ENCODE results near the gene KHSRP.
A peak's percentile ranks its signal among the peaks of the same experiment; 100 is the strongest.

Gene KHSRP

DNA sequence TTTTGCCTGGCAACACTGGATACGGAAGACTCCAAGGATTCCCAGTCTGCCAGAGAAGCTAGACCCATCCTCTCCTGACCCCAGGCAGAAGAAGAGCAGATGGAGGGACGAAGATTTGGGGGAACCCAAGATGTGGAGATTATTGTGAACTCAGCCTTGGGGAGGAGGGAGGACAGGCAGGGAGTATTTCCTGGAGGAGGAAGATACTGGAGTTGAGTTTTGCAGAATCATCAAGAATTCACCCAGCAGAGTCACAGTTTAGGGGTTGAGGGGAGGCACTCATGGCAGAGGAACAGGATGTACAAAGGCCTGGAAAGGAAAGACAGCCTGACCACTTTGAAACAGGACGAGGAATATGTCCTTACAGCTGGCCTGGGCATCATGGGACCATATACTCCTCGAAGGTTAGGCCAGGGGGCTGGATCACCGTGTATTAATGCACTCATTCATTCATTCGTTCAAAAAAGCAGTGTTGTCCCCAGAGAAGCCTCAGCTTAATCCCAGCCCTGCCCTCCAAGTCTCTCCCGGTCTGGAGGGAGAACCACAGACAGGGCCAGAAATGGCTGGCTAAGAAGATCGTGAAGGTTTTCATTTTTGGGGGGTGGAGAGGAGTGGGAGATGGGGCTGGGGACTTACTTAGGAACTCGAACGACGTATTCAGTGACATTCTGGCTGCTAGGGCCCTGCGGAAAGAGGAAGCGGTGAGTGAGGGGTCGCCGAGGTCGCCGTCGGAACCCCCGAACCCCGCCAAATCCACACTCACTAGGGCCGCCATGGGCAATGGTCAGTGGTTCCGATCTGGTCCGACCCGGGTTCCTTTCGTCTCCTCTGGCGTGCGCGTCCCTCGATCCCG lies 32.2 kb downstream of the KHSRP start:
- DNase-seq (ENCODE audit: low spot score), result no peak

DNA sequence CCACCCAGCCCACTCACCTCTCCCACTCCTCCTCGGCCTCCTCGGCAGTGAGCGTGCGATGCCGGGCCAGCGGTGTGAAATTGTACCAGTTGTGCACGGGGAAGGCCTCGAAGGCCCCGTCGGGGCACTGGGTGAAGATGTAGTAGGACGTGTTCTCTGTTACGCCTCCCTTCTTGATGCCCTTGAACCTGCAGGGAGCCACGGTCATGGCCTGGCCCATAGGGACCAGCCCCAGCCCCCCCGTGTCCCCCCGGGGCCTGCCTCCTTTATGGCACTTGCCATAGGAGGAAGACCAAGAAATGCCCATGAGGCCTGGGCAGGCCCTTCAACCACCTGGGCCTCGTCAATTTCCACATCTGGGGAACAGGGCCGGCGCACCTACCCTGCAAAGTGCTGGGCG lies 37.2 kb downstream of the KHSRP start:
- DNase-seq (ENCODE audit: low spot score), result no peak

DNA sequence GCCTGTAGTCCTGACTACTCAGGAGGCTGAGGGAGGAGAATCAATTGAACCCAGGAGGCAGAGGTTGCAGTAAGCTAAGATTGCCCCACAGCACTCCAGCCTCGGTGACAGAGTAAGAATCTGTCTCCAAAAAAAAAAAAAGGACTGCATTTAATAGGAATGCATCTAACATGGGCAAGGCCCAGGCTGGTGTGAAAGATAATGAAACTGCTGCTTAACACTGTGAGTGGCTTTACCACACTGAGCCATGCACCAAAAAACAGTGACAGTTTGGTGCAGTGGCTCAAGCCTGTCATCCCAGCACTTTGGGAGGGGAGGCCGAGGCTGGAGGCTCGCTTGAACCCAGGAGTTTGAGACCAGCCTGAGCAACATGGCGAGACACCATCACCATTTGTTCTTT lies 40.2 kb downstream of the KHSRP start:
- no peak for DNase-seq (ENCODE audit: low spot score)

DNA sequence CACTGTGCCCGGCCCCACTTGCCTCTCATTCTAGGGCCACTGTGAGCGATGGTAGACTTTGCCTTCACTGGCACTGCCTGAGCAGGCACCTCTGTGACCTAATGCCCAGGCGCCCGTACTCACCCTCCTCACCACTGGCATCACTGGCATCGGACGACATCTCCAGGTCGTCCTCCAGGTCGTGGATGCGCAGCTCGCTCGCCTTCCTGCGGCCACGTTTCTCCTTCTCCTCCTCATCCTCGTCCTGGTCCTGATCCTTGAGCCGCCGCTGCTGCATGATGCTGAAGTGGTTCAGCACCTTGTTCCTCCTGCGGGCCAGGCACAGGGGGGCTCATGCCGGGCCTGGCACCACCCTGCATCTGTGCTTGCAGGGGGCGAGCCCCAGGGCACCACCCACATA lies 41.4 kb downstream of the KHSRP start:
- DNase-seq (ENCODE audit: low spot score), result no peak

DNA sequence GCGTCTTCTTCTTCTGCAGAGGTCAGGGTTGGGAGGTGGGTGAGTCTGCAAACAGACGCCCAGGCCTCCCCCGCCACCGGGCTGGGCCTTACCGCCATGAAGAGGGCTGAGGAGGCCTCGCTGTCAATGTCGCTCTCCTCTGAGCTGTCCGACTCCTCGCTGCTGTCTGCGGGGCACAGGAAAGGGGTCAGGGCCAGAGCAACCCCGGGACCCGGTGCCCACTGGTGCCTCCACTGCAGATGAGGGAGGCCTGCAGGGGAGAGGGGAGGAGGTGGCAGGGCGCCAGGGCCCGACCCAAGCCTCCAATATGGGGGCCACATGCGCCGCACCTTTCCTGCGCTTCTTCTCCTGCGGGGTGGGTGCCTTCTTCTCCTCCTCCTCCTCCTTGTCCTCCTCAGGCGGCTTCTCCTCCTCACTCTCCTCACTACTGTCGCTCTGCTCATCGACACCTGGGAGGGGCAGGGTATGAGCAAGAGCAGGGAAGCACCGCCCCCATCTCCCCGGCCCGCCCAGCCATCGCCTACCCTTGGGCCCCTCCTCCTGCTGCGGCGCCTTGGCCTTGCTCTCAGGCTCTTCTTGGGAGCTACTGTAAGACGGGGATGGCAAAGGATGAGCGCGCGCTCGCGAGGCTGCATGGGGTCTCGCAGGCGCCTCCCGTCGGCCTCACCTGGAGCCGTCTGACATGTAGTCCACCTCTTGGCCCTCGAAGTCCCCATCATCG lies 43.4 kb downstream of the KHSRP start:
- no peak for DNase-seq (ENCODE audit: low spot score)

DNA sequence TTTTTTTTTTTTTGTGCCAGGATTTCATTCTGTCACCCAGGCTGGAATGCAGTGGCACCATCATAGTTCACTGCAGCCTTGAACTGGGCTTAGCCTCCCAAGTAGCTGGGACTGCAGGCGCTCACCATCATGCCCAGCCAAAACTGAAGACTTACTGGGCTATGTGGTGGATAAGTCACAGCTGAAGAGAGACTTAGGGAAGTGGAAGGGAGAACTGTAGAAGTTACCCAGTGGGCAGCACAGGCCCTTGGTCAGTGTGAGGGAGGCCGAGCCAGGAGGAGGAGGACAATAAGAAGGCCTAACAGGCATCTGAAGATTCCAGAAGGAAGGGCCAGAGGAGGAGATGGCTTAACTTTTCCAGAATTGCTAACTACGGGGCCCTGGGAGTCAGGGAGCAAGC lies 44.9 kb downstream of the KHSRP start:
- DNase-seq (ENCODE audit: low spot score), result no peak

DNA sequence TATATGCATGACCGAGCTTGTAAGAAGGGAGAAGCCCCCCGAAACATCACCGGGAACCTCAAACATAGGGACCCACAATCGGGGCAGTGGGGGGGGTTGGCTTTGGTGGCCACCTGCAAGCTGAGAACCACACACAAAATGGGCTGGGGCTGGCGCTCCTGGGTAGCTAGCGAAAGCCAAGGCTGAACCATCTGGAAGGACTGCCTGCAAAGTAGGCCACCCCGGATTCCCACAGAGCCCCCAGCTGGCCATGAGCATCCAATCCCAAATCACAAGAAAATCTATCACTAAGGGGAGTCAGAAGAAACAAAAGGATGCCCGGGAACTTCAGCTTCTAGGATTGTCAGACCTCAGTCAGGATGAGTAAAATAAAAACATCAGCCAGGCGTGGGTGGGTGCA lies 46.1 kb downstream of the KHSRP start:
- no peak for DNase-seq (ENCODE audit: low spot score)

DNA sequence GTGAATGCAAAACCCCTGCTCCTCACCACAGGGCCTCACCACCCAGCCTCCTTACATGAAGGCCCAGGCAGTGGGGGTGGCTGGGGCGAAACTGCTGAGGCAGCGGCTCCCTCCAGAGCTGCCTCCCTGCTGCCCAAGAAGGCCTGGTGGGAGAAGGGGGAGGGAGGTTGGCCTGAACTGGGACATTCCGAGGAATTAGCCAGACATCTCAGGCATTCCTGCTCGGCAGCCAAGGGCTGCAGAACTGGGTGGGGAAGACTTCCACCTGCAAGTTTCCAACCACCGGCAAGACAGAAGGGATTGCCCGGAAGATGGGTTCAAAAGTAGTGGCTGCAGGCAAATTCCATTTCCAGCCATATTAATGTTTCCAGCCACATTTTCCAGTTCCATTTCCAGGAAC lies 46.6 kb downstream of the KHSRP start:
- no peak for DNase-seq (ENCODE audit: low spot score)

DNA sequence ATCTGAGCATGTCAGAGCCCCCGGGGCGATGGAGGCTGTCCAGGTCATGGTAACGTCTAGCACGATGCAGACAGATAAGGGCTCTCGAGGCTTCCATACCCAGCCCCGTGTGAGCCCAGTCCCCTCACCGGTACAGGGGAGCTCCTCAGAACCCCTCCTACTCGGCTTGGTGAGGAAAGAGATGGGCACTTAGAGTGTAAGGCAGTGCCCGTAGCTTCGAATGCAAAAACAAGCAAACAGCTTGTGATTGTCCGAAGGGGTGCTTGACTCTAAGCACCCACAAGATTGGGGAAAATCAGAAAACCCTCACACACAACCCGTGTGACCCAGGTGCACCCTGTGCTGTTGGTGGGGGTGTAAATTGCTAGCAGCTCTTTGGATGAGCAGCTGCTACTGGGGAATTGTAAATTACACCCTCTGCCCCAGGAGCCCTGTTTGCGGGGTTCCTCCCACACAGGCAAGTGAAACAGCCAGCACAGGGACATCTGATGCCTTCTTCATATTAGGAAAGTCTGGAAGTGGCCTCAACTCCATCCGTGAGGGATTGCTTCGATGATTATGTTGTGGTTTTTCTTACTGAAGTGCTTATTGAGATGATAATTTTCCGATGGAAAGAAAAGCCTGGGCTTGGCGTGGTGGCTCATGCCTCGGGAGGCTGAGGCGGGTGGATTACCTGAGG lies 48.0 kb downstream of the KHSRP start:
- DNase-seq (ENCODE audit: low spot score), result no peak

DNA sequence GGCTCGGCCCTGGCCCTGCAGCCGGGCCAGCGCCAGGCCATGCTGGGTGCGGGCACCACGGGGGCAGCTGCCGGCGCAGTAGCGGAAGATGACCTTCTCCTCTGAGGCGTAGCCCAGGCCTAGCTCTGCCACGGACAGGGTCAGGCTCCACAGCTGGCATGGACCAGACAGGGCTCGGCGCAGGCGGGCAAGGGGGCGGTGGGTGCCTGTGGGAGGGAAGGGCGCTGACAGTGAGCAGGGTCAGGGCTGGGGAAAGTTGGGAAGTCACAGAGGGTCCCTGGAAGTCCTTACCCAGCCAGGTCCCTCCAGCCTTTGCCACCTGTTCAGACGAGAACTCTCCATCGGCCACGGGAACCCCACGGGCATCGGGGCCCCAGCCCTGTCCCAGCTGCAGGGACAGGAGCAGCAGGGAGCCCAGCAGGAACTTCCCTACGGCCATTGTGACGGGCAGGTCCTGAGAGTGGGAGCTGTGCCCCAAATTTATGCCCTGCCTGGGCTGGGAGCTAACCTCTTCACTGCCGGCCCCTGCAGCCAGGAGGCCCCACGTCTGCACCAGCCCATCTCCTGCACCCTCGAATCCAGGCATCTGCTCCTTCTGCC lies 49.1 kb downstream of the KHSRP start, which contains the start of gene PSPN:
TSS of gene PSPN (minus strand) at position 523 of the 600 bp plus-strand sequence. CDS start at position 439, 84 bp downstream.
- no peak for DNase-seq (ENCODE audit: low spot score)

DNA sequence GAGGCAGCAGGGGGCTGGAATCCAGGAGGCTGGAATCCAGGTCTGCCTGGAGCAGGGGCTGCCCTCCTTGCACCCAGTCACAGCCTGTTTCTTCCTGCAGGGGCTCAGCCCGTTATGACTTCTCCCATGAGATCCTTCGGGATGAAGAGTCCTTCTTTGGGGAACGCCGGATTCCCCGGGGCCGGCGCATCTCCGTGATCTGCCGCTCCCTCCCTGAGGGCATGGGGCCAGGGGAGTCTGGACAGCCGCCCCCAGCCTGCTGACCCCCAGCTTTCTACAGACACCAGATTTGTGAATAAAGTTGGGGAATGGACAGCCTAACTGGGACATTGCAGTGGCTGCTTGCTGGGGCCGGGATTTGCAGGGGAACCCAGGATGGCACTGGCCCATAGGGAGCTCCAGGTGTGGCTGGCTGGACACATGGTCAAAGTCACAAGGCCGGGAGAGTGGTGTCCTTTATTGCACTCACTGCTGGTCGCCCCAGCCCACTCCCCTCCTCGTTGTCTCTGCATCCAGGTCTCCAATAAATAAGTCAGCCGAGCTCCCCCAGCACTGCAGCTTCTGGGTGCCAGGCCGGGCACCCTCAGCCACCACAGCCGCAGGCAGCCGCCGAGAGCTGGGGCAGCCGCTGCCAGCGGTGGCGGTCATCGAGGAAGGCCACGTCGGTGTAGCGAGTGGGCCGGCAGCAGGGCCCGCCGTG lies 49.8 kb downstream of the KHSRP start:
- no peak for DNase-seq (ENCODE audit: low spot score)

DNA sequence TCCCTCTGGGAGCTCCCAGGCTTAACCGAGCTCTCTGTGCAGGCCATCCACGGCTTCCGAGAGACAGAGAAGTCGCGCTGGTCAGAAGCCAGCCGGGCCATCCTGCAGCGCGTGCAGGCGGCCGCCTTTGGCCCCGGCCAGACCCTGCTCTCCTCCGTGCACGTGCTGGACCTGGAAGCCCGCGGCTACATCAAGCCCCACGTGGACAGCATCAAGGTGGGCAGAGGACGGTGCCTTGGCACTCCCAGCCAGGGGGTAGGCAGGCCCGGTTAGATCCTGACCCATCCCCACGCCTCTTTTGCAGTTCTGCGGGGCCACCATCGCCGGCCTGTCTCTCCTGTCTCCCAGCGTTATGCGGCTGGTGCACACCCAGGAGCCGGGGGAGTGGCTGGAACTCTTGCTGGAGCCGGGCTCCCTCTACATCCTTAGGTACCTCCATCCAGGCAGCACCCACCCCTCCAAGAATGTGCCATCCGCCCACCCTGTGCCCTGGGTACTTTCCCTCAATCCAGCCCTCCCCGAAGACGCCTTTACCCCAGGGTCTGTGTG lies 50.4 kb downstream of the KHSRP start:
- no peak for DNase-seq (ENCODE audit: low spot score)

DNA sequence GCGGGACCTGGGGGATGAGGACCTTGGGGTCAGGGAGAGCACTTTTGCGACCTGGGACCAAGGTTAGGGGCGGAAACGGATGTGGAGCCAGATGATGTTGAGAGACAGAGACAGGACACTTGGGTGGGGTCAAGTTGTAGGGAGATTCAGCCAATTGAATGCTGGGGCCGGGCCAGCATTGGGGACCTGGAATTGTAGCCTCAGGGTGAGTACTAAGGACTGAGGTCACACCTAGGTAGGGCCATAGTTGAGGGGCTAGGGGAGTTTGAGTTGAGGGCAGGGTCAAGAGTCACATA lies 50.9 kb downstream of the KHSRP start:
- no peak for DNase-seq (ENCODE audit: low spot score)

DNA sequence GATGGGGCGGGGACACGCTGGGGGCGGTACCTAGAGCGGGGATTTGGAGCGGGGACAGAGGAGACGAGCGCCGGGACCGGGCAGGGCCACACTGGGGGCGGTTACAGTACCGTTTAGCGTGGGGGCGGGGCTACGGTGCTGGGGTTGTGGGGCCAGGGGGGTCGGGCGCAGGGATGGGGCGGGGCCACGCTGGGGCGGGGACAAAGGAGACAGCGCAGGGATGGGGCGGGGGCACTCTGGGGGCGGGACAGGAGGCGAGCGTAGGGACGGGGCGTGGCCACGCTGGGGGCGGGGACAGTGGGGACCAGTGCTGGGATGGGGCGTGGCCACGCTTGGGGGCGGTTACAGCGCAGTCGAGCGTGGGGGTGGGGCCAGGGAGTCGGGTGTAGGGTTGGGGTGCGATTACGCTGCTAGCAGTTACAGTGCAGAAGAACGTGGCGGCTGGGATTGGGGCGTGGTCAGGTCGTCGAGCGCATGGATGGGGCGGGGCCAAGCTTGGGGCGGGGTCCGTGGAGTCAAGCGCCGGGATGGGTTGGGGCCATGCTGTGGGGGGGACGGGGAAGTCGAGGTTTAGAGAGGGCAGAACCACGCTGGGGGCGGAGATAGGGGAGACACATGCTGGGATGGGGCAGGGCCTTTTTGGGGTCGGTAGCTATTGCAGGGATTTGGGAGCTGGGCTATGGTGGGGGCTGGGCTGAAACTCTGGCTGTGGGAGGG lies 51.4 kb downstream of the KHSRP start:
- DNase-seq (ENCODE audit: low spot score), result peak; percentile 97

DNA sequence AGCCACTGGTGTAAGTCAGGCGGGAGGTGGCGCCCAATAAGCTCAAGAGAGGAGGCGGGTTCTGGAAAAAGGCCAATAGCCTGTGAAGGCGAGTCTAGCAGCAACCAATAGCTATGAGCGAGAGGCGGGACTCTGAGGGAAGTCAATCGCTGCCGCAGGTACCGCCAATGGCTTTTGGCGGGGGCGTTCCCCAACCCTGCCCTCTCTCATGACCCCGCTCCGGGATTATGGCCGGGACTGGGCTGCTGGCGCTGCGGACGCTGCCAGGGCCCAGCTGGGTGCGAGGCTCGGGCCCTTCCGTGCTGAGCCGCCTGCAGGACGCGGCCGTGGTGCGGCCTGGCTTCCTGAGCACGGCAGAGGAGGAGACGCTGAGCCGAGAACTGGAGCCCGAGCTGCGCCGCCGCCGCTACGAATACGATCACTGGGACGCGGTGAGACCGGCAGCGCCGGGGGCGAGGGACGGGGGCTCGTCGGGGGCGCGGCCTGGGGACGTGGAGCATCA lies 52.0 kb downstream of the KHSRP start, which contains the start of gene ALKBH7:
TSS of gene ALKBH7 (plus strand) at position 201 of the 502 bp plus-strand sequence. CDS start at position 228, 27 bp downstream.
- peak; percentile 99 for DNase-seq (ENCODE audit: low spot score)

DNA sequence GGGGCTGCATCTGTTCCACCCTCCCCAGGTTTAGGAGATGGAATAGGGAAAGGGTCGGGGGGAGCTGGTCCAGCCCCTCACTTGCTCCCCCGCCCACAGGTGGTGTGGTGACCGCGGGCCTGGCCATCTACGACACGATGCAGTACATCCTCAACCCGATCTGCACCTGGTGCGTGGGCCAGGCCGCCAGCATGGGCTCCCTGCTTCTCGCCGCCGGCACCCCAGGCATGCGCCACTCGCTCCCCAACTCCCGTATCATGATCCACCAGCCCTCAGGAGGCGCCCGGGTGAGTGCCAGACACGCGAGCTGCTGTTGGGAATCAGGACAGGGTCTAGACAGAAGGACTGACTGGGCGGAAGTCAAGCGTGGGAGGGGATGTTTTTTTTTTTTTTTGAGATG lies 60.3 kb downstream of the KHSRP start:
- no peak for DNase-seq (ENCODE audit: low spot score)

All from CD4-positive, alpha-beta T cell treated with Interleukin-15 for 4 hours (primary cell).